ENCODE results near the gene HSD17B7.

HSD17B7 gene

GRCh38 chr1:162840250-162840839 lies 49.8 kb downstream of the HSD17B7 start:
- H3K4me3 ChIP-seq (replicated peaks; ENCODE audit: insufficient read depth, low read length): no peak overlapping the region
- TF ChIP-seq, protein P1, sequence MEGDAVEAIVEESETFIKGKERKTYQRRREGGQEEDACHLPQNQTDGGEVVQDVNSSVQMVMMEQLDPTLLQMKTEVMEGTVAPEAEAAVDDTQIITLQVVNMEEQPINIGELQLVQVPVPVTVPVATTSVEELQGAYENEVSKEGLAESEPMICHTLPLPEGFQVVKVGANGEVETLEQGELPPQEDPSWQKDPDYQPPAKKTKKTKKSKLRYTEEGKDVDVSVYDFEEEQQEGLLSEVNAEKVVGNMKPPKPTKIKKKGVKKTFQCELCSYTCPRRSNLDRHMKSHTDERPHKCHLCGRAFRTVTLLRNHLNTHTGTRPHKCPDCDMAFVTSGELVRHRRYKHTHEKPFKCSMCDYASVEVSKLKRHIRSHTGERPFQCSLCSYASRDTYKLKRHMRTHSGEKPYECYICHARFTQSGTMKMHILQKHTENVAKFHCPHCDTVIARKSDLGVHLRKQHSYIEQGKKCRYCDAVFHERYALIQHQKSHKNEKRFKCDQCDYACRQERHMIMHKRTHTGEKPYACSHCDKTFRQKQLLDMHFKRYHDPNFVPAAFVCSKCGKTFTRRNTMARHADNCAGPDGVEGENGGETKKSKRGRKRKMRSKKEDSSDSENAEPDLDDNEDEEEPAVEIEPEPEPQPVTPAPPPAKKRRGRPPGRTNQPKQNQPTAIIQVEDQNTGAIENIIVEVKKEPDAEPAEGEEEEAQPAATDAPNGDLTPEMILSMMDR (IDR thresholded peaks at IDR 0.05; ENCODE audit: insufficient read depth, low read length): no peak
- TF ChIP-seq, protein P2, sequence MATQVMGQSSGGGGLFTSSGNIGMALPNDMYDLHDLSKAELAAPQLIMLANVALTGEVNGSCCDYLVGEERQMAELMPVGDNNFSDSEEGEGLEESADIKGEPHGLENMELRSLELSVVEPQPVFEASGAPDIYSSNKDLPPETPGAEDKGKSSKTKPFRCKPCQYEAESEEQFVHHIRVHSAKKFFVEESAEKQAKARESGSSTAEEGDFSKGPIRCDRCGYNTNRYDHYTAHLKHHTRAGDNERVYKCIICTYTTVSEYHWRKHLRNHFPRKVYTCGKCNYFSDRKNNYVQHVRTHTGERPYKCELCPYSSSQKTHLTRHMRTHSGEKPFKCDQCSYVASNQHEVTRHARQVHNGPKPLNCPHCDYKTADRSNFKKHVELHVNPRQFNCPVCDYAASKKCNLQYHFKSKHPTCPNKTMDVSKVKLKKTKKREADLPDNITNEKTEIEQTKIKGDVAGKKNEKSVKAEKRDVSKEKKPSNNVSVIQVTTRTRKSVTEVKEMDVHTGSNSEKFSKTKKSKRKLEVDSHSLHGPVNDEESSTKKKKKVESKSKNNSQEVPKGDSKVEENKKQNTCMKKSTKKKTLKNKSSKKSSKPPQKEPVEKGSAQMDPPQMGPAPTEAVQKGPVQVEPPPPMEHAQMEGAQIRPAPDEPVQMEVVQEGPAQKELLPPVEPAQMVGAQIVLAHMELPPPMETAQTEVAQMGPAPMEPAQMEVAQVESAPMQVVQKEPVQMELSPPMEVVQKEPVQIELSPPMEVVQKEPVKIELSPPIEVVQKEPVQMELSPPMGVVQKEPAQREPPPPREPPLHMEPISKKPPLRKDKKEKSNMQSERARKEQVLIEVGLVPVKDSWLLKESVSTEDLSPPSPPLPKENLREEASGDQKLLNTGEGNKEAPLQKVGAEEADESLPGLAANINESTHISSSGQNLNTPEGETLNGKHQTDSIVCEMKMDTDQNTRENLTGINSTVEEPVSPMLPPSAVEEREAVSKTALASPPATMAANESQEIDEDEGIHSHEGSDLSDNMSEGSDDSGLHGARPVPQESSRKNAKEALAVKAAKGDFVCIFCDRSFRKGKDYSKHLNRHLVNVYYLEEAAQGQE (IDR thresholded peaks at IDR 0.05; ENCODE audit: insufficient replicate concordance, low read depth): no peak
- TF ChIP-seq GABPA (IDR thresholded peaks at IDR 0.05; ENCODE audit: low read depth) (no peak), POLR2AphosphoS5 (IDR thresholded peaks at IDR 0.05; ENCODE audit: low read depth) (no peak)

DNA sequence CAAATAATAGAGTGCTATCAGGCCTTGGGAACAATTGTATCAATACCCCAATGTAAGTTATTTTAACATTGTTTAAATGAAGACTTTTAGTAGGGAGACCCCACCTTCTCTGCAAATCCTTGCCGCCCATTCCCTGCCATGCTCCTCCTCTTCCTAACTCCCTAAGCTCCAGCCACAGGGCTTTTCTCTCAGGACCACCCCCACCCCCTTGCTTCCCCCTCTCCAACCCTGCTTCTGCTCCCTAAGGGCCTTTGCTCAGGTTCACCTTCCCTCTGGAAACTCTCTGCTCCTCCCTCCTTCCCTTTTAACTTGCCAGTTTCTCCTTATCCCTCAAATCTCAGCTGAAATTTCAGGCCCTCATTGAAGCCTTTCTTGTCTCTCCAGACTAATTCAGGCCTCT lies 53.7 kb downstream of the HSD17B7 start:
- Histone ChIP-seq H3K4me3 (replicated peaks; ENCODE audit: insufficient read depth, low read length) (no peak overlapping the region), H3K27ac (replicated peaks) (no peak overlapping the region), H3K27me3 (ENCODE audit: insufficient read depth, poor library complexity, severe bottlenecking) (no peaks in the 10 kb centered on the region)
- no peak for TF ChIP-seq GABPA (IDR thresholded peaks at IDR 0.05; ENCODE audit: low read depth)
- no peak for TF ChIP-seq SPI1 (IDR thresholded peaks at IDR 0.05; ENCODE audit: borderline replicate concordance, low read depth)
- TF ChIP-seq, protein P2 (IDR thresholded peaks at IDR 0.05; ENCODE audit: insufficient replicate concordance, low read depth): no peak
- TF ChIP-seq, protein P1 (IDR thresholded peaks at IDR 0.05; ENCODE audit: insufficient read depth, low read length): no peak
- TF ChIP-seq POLR2AphosphoS5 (IDR thresholded peaks at IDR 0.05; ENCODE audit: low read depth): no peak
- DNase-seq (ENCODE audit: low read depth in 1 of 2, low spot score in 1 of 2): no peak

More at GRCh38 chr1:162840250-162840839, 49.8 kb downstream of the HSD17B7 start:
- Histone ChIP-seq H3K27ac (replicated peaks) (no peak overlapping the region), H3K27me3 (ENCODE audit: insufficient read depth, poor library complexity, severe bottlenecking) (no peaks in the 10 kb centered on the region)
- no peak for DNase-seq (ENCODE audit: low read depth in 1 of 2, low spot score in 1 of 2)

DNA sequence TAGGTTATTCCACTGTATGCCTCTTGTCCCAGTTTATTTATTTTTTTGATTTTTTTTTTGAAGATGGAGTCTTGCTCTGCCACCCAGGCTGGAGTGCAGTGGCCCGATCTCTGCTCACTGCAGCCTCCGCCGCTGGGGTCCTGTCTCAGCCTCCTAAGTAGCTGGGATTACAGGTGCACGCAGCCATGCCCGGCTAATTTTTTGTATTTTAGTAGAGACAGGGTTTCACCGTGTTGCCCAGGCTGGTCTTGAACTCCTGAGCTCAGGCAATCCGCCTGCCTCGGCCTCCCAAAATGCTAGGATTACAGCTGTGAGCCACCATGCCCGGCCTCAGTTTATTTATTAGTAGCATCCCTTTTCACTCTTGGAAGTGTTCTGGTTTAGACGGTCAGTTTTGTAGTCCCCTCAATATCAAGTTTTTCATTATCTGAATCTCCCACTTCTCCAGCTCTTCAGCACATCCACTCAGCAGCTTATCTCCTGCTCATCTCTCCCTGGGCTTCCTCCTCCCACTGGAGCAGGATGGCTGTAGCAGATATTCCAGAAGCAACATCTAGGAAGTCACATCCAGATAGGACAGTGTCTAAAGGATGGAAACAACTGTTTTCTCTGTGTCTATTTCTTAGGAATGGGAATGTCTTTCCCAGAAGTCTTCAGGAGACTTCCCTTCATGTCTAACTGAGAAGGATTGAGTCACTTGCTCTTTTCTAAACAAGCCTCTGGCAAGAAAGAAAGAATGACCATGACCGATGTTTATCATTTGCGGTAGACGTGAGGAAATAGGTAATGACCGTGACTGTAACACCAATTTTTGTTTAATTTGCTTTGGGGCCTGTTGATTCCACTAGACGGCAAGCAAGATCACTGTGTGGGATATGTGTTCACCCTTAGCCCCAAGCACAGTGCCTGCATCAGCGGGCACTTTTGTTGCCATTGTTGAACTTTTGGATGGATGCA lies 56.0 kb downstream of the HSD17B7 start:
- Histone ChIP-seq H3K27me3 (ENCODE audit: insufficient read depth, poor library complexity, severe bottlenecking) (no peaks in the 10 kb centered on the region), H3K27ac (replicated peaks) (no peak overlapping the region), H3K4me3 (replicated peaks; ENCODE audit: insufficient read depth, low read length) (no peak overlapping the region)
- DNase-seq (ENCODE audit: low read depth in 1 of 2, low spot score in 1 of 2): no peak
- TF ChIP-seq SPI1 (IDR thresholded peaks at IDR 0.05; ENCODE audit: borderline replicate concordance, low read depth) (no peak), POLR2AphosphoS5 (IDR thresholded peaks at IDR 0.05; ENCODE audit: low read depth) (no peak)

DNA sequence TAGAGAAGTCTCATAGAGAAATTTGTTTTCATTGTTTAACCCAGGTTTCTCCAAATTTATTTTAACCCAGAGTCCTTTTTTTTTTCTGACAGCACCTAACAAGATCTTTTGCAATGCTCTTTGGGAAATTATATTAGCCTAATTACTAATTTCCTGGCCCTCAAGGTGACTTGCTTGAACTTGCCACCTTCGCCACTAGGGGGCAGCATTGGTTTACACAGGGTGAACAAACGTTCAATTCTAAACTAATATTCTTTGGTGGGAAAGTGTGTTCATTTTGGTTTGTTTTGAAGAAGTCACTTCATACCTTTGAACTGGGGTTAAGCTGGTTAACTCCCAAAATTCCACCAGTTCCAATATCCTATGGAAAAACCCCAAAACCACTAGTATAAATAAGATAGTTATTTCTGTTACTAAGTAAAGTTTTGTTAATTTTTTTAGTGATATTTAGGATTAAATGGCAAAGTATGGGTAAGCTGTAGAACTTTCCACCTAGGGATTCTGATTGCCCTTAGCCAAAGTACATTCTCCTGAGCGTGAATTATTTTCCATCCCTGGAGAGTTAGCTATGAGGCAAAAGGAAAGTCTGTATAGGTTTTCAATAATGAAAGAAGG lies 57.4 kb downstream of the HSD17B7 start:
- Histone ChIP-seq H3K27ac (replicated peaks) (no peak overlapping the region), H3K27me3 (ENCODE audit: insufficient read depth, poor library complexity, severe bottlenecking) (no peaks in the 10 kb centered on the region), H3K4me3 (replicated peaks; ENCODE audit: insufficient read depth, low read length) (no peak overlapping the region)
- no peak for TF ChIP-seq SPI1 (IDR thresholded peaks at IDR 0.05; ENCODE audit: borderline replicate concordance, low read depth)
- TF ChIP-seq, protein P1 (IDR thresholded peaks at IDR 0.05; ENCODE audit: insufficient read depth, low read length): peak; percentile 69
- DNase-seq (ENCODE audit: low read depth in 1 of 2, low spot score in 1 of 2): peak; percentile 49 to 73
